Upper lobe of left lung (tissue), 6 donors: ENCODE measurements around the gene AAR2. TPM values are rescaled to one million over a fixed set of nuclear protein-coding genes. Genes with fewer than 3 reads are reported as not detected.

ENCODE experiments used
- ATAC-seq, 2 donors: fragments of 200-7000 bp; cut with Tn5 transposase; one replicate each; pipeline ENCODE4 v1.9.1; 2022; ENCODE audit warnings: mild to moderate bottlenecking in 2 of 2, moderate library complexity in 2 of 2; ENCODE audit not compliant: low FRiP score in 2 of 2
- DNase-seq, 2 donors: peaks; one replicate each; pipeline ENCODE4 v3.0.0-alpha.2; 2019 to 2020
- H3K27ac ChIP-seq, 4 donors: fragments of 200-600 bp; sonication (generic); one replicate each; pipeline ENCODE4 v1.5.1; 2016 to 2019
- H3K27me3 ChIP-seq, 4 donors: fragments of 200-600 bp; sonication (generic); one replicate each; pipeline ENCODE4 v1.5.1; 2017 to 2019
- H3K36me3 ChIP-seq, 4 donors: fragments of 200-600 bp; sonication (generic); one replicate each; pipeline ENCODE4 v1.5.1; 2016 to 2019
- H3K4me1 ChIP-seq, 4 donors: fragments of 200-600 bp; sonication (generic); one replicate each; pipeline ENCODE4 v1.5.1; 2018 to 2019
- H3K4me3 ChIP-seq, 4 donors: fragments of 200-600 bp; sonication (generic); one replicate each; pipeline ENCODE4 v1.5.1; 2017 to 2019; ENCODE audit warnings: mild to moderate bottlenecking in 2 of 4, moderate library complexity in 1 of 4
- H3K9me3 ChIP-seq, 4 donors: fragments of 200-600 bp; sonication (generic); one replicate each; pipeline ENCODE4 v1.5.1; 2018 to 2019
- EP300 ChIP-seq, 4 donors: sonication (generic); formaldehyde crosslinking; IDR thresholded peaks; one replicate each; pipeline ENCODE4 v1.5.1; 2017; ENCODE audit warnings: antibody characterized with exemption in 4 of 4, control low read depth in 2 of 4
- POLR2A ChIP-seq, 4 donors: fragments of 450-650 bp; IDR thresholded peaks; one replicate each; pipeline ENCODE4 v1.5.1; 2016 to 2017; ENCODE audit warnings: antibody characterized with exemption in 4 of 4, mild to moderate bottlenecking in 2 of 4
- POLR2AphosphoS5 ChIP-seq, 2 donors: sonication (generic); formaldehyde crosslinking; IDR thresholded peaks; one replicate each; pipeline ENCODE4 v1.5.1; 2017; ENCODE audit warnings: antibody characterized with exemption in 2 of 2
- WGBS, 2 donors: methylation state at CpG; one replicate each; pipeline ENCODE4 v1.1.5; 2017 to 2018; 5-methylcytosine and 5-hydroxymethylcytosine counted together
- total RNA-seq, 6 donors: library from RNA; depleted of rRNA in 4 of 6; stranded (reverse); fragments of >200 nt in 4 of 6; gene quantifications; one replicate each; pipeline versions ENCODE4 v1.1.0 to v1.2.1, GENCODE V29; 2016 to 2021
- TF ChIP-seq, protein P1 (sequence below), 6 experiments: fragments of 450-650 bp in 4 of 6; fragments of 200-600 bp in 2 of 6; sonication (generic) in 2 of 6; IDR thresholded peaks; one replicate each; pipeline ENCODE4 v1.5.1; 2016 to 2019; ENCODE audit warnings: antibody characterized with exemption in 6 of 6
- donor health status: DM: no; HTN: no; CAD: no; lungs with moderate emphysema.
- donor health status: DM: no; HTN: yes; CAD: no; lungs with severe emphysema.

AAR2 gene
- total RNA-seq, 6 donors from 2014 or later = 19.9 to 42.0 (median 25.3) TPM

GRCh38 chr20:36285746-36286447 is 49.6 kb downstream of the AAR2 start:
- ATAC-seq (no peak), DNase-seq (no peak)
- no peaks in the 10 kb centered on the region for H3K4me1 ChIP-seq
- no peaks in the 10 kb centered on the region for H3K9me3 ChIP-seq
- no peak overlapping the region for H3K4me3 ChIP-seq
- H3K36me3 ChIP-seq = no peaks in the 10 kb centered on the region
- 84 to 85% methylated on average over 9 to 11 of the region's 11 CpGs for WGBS, 2 donors
- TF ChIP-seq EP300 (IDR thresholded peaks at IDR 0.05) = no peak
- no peak for TF ChIP-seq POLR2AphosphoS5 (IDR thresholded peaks at IDR 0.05)
- no peak for TF ChIP-seq POLR2A (IDR thresholded peaks at IDR 0.05)
- TF ChIP-seq, protein P1, sequence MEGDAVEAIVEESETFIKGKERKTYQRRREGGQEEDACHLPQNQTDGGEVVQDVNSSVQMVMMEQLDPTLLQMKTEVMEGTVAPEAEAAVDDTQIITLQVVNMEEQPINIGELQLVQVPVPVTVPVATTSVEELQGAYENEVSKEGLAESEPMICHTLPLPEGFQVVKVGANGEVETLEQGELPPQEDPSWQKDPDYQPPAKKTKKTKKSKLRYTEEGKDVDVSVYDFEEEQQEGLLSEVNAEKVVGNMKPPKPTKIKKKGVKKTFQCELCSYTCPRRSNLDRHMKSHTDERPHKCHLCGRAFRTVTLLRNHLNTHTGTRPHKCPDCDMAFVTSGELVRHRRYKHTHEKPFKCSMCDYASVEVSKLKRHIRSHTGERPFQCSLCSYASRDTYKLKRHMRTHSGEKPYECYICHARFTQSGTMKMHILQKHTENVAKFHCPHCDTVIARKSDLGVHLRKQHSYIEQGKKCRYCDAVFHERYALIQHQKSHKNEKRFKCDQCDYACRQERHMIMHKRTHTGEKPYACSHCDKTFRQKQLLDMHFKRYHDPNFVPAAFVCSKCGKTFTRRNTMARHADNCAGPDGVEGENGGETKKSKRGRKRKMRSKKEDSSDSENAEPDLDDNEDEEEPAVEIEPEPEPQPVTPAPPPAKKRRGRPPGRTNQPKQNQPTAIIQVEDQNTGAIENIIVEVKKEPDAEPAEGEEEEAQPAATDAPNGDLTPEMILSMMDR (IDR thresholded peaks at IDR 0.05) = no peak
- no peak overlapping the region for H3K27ac ChIP-seq
- H3K27me3 ChIP-seq = no peaks in the 10 kb centered on the region

DNA sequence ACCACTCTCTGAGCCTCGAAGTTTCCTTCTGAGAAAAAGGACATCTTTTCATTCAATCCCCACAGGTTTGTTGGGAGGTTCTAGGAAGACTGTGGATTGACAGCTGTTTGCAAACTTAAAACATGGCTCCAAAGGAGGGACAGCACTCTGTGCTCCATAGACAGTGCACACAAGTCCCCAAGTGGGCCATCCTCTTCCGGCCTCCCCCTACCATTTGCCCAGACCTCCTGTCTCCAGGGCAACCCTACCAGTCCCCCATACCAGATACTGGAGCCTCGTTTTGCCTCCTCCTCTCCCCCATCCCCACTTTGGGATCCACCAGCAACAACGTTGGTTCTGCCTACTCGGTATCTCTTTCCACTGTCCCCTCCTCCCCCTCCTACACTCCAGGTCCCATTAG is 61.4 kb downstream of the AAR2 start:
- ATAC-seq = no peak
- H3K27ac ChIP-seq = no peak overlapping the region
- no peaks in the 10 kb centered on the region for H3K9me3 ChIP-seq
- no peaks in the 10 kb centered on the region for H3K4me1 ChIP-seq
- no peak overlapping the region for H3K4me3 ChIP-seq
- no peak for DNase-seq
- H3K36me3 ChIP-seq = no peaks in the 10 kb centered on the region
- H3K27me3 ChIP-seq = no peaks in the 10 kb centered on the region
- no peak for TF ChIP-seq POLR2A (IDR thresholded peaks at IDR 0.05)
- no peak for TF ChIP-seq EP300 (IDR thresholded peaks at IDR 0.05)
- TF ChIP-seq, protein P1 (IDR thresholded peaks at IDR 0.05) = no peak
- TF ChIP-seq POLR2AphosphoS5 (IDR thresholded peaks at IDR 0.05) = no peak
- whole genome bisulfite sequencing, 2 donors = 62 to 67% methylated on average over 5 of the region's 5 CpGs

- H3K36me3 ChIP-seq = no peaks in the 10 kb centered on the region
- no peak overlapping the region for H3K27ac ChIP-seq
- no peaks in the 10 kb centered on the region for H3K9me3 ChIP-seq
- no peaks in the 10 kb centered on the region for H3K4me1 ChIP-seq
- ATAC-seq (no peak), DNase-seq (no peak)
- H3K4me3 ChIP-seq = no peak overlapping the region
- TF ChIP-seq POLR2A (IDR thresholded peaks at IDR 0.05) = no peak
- TF ChIP-seq POLR2AphosphoS5 (IDR thresholded peaks at IDR 0.05) = no peak
- 74 to 84% methylated on average over 3 of the region's 3 CpGs for WGBS, 2 donors
- peaks cover 0 to 2% (median 0%) of the 10 kb centered on the region in 4 donors for H3K27me3 ChIP-seq
These were observed 61.8 kb downstream of the AAR2 start for GRCh38 chr20:36298061-36298460.

DNA sequence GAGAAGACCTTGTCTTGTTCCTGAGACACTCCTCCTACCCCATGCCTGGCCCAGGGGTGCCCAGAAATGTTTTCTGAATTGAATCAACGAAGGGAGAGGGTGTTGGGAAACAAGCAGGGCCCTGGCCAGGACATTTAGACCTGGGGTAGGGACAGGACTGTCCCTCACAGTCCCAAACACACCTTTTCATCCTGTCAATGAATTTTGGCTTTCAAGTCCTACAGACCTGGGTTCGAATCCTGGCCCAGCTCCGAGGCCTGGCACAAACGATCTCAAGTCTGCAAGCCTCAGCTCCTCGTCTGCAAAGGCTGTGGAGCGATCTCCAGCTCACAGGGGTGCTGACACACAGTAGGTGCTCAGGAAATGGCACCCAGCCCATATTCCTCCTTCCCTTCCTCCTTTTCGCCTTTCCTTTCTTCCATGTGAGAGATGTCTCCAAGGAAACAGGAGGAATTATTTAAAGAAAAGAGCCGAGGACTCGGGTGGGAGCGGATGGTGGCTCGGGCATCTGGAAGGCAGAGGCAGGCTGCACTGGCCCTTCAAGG is 62.6 kb downstream of the AAR2 start:
- Histone ChIP-seq H3K9me3 (no peaks in the 10 kb centered on the region), H3K4me3 (no peak overlapping the region), H3K27ac (no peak overlapping the region), H3K36me3 (no peaks in the 10 kb centered on the region), H3K4me1 (no peaks in the 10 kb centered on the region), H3K27me3 (peaks cover 0 to 2% (median 0%) of the 10 kb centered on the region in 4 donors)
- WGBS, 2 donors = 78 to 83% methylated on average over 11 of the region's 11 CpGs
- ATAC-seq (no peak), DNase-seq (no peak)
- TF ChIP-seq POLR2AphosphoS5 (IDR thresholded peaks at IDR 0.05) (no peak), EP300 (IDR thresholded peaks at IDR 0.05) (no peak), POLR2A (IDR thresholded peaks at IDR 0.05) (no peak)
- TF ChIP-seq, protein P1 (IDR thresholded peaks at IDR 0.05) = no peak

DNA sequence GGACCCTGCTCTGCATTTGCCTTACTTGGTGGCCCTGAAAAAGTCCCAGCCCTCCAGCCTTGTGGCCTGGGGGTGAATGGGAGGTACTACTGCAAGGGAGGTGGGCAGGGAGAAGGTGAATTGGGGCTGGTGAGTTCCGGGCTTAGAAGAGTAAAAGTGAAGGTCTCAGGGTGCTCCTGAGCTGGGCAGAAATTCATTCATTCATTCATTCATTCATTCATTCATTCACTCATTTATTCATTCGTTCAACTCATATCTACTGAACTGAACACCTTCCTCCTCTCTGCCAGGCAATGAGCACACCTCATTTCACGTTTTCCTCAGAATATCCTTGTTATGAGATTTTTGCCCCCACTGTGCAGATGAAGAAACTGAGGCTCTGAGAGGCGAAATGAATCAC is 63.2 kb downstream of the AAR2 start:
- 70 to 75% methylated on average over 4 of the region's 4 CpGs for WGBS, 2 donors
- Histone ChIP-seq H3K27ac (no peak overlapping the region), H3K36me3 (no peaks in the 10 kb centered on the region), H3K27me3 (peaks cover 0 to 2% (median 0%) of the 10 kb centered on the region in 4 donors), H3K9me3 (no peaks in the 10 kb centered on the region), H3K4me3 (no peak overlapping the region), H3K4me1 (no peaks in the 10 kb centered on the region)
- no peak for ATAC-seq
- TF ChIP-seq EP300 (IDR thresholded peaks at IDR 0.05) = no peak
- TF ChIP-seq POLR2AphosphoS5 (IDR thresholded peaks at IDR 0.05) = no peak
- no peak for TF ChIP-seq POLR2A (IDR thresholded peaks at IDR 0.05)
- TF ChIP-seq, protein P1 (IDR thresholded peaks at IDR 0.05) = no peak
- no peak for DNase-seq
